NCI-H2227 (cell line): Measurements from ENCODE around the gene SYNE1.

Experiments
- DNase-seq: peaks from one replicate; lab custom pipeline; 2025; ENCODE audit not compliant: unreplicated experiment; lab: John Stamatoyannopoulos, UW

SYNE1 gene

DNA sequence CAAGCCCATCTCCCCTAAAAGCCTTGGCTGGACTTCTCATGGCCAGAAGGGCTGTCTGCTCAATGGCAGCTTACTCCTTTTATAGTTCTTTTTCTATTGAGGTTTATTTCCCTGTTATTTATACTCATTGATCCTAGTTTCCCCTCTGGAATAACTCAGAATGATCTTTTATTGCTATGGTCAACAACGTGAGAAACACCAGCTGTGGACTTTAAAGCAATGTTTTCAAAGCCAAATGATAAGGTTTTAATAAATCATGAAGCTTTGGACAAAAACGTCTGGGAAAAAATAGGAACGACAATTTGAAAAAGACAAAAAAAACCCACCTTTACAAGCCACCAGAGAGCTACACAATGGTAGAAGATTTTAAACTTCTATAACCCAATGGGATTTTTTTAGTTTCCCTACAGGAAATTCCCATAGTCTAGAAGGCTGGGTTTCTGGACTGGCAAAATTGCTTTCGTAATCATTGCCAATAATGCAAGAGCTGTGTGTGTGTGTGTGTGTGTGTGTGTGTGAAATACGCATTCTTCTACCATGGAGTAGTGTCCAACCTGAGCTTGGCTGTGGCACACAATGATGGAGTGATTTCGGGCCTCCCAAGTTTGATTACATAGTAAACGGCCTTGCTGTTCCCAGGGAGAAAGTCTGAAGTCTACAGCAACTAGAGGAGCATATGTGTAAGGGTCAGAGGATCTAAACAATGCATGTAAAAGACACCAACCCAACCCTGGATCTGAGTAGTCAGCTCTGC lies 396.0 kb downstream of the SYNE1 start:
- DNase-seq: no peak

DNA sequence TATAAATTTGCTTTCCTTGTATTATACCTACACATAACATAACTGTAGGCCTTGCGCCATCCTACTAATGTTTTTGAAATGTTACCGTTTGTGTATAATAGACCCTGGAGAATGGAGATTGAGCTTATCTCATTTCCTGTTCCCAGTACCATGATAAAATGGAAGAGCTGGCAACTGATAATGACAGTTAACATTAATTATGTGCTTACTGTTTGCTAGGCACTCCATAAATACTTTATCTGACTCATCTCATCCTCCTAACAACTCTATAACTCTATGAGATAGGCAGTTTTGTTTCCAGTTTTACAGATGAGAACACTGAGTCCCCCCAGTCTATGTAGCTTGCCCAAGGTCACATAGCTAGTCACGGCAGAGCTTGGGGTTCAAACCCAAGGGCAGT lies 396.7 kb downstream of the SYNE1 start:
- no peak for DNase-seq

DNA sequence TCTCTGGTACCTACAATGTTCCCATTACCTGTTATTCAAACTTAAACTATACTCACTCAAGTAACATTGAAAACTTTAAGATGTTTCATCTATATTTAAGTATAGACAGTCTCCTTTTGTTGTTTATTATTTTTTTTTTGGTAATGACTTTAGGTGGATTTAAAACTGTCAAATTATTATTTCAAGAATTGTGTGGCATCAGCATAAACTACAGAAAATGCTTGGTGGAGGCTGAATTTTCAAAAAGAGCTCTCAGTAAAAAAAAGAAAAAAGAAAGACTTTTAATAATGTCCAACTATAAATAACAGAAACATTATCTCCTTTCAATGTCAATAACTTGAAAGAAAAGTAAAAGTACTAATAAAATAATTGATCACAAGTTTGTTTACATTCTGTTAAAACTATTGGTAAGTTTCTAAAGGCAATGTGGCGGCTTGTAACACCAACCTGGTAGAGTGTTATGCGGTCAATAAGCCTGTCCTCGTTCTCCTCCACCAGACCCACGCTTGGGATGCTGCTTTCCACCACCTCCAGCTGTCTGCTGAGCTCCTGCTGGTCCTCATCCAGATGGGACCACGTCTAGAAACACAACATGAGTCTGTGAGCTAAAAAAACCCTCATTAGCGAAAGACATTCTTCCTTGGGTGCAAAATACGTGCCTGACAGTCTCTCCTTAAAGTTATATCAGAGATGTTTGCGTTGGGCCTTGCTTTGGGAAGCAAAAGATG lies 400.6 kb downstream of the SYNE1 start:
- DNase-seq: no peak

DNA sequence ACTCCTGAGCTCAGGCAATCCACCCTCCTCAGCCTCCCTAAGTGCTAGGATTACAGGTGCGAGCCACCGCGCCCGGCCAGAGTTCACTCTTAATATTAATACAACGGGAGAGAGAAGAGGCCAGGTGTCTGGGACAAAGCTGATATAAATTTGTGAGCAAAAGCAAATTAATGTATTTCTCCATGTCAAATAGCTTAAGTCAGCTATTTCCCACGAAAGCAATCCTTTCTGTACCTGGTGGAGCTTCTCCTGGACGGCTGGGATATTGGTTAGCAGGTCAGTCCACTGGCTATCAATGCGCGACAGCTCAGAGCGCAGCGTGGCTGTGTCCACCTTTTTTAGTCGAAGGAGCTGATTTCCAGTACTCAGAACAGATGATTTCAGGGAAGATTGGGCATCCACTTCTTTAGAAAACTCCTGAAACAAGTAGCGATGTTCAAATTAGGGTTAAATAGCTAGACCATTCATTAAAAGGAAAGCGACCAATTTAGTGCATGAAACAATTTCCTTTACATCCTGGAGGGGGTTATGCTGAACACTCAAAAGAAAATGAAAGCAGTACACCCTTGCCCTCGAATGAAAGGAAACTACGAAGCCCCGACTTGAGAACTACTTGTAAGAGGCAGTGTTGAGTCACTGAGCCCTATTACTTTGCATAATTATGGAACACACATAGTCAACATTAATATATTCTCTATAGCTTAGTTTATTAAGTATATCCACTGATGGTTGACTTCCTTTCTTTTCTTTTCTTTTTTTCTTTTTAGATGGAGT lies 403.4 kb downstream of the SYNE1 start:
- DNase-seq: no peak

DNA sequence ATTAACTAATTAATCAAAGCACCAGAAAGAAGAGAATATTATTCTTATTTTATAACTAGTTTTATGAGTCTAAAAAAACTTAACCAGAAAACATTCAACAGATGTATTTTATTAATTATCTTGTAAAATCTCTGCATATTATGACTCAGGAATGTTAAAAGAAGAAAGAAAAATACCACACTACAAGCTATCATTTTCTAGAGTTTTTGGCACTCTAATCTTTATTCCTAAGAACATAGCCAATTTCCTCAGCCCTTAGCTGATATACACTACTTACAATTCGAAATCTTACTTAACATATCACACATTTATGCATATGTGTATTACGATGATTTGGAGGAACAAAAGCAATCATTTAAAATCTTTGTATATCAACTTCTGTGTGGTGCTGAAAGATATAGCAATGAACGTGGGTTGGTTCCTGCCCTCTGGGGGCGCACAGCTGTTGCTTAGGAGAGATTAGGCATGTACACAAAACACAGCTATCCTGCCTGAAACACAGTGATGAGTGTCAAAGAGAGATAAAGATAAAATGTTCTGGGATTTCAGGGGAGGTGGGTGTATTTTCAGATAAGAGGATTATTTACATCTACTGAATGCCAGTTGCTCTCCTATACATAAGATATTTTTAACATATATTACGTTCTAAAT lies 404.5 kb downstream of the SYNE1 start:
- no peak for DNase-seq

DNA sequence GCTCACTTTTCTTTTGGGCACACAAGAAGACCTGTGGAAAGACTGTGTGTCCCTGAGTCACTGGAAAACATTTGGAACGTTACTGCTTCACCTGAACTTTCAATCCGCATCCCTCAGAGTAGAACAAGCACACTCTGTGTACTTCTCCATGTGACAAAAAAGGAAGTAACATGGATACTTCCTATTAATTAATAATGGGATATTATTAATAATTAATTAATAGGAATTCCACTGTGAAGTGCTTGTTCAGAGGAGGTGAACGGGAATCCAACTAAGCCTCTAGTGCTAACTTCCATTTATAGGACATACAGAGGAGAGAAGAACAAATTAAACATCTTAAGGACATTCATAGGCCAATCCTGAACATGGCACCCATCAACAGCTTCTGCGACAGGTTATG lies 407.8 kb downstream of the SYNE1 start:
- DNase-seq: no peak

DNA sequence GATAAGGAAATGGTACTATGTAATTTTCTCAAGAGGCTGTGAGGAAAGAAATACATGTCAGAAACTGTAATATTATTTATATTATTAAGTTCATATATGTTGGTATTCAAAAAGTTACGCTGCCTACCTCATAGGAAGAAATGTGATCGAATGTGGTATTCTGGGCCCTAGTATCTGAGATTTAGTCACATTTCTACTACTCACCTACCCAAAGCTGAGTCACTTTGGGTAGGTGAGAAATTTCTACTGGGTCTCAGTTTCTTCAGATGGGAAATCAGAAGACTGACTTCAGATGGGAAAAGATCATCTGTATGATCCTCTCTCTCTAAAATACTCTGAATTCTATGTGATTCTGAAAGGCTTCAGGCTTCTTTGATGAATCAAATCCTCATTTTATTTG lies 411.0 kb downstream of the SYNE1 start:
- DNase-seq: no peak

DNA sequence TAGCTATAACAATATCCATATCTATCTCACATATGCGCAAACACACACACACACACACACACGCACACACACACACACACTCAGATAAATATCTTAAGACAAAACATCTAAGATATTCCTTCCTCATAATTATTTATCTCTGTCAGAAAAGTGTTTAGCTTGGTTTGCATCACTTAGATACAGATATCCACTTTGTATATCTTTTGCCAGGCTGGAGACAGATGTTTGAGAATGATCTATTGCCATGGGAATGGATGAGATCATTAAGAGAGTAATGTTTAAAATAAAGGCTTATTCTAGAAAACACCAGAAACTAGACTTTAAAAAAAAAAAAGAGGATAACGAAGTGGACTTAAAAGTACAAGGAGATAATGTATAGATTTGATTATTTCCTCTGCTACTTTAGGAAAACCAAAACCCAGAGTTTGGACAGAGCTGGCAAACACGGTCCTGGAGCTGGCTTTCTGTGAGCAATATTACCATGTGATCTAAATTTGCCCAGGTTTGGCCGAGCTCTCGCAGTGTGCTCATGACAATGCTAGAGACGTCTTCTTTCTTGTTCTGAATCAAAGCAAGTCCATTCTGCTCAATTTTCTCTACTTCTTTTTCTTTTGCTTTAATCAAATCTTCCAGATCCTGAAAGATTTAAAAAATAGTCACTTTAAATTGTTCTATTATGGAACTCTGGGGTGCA lies 411.8 kb downstream of the SYNE1 start:
- no peak for DNase-seq

DNA sequence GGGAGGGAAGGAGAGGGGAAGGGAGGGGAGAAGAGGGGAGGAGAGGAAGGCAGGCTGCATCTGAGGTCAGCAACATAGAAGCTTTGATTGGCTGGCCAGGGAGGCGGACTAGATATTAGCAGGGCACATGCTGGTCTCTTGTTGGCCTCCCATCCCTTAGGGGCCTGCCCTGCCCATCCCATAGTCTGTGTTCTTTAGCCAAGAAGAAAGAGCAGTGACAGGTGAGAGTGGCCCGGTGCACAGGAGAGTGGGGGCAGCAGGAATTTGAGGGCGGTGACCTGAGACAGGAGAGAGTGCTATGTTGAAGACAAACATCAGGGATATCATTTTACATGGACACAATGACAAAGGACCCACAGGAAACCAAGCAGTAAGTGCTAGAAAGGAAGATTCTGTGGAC lies 413.5 kb downstream of the SYNE1 start:
- DNase-seq: no peak

DNA sequence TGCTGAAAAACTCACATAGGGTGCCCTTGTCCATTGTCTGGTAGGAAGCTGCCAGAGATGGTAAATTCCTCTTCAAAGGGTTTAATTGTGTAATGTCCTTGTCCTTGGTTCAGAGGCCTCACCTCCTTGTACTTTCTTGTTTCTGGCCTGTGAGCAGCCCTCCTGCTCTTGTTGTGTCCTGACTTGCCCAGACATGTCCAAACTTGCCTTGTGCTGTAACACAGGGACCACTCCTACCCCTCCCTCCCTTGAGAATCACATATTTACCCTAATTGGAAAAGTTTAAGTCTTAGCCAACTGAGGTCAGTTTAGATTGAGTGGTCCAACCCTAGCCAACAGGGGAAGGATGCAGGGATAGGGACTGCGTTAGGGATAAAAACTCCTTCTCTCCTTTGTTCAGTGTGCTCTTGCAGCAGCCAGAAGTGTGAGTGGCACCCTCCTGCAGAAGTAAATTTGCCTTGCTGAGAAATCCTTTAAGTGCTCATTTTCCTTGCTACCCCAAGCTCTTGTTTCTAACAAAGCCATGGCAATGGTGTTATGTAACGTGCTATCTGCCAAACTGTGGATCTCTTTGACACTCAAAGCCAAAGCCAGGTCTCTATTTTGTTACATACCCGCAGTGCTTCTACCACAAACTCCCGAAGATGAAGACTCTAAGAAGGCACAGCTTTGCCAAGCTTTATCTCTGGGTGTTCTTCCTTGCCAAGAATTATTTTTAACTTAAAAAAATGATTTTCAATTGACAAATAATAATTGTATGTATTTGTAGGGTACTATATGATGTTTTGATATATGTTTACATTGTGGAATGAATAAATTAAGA lies 415.1 kb downstream of the SYNE1 start:
- no peak for DNase-seq

DNA sequence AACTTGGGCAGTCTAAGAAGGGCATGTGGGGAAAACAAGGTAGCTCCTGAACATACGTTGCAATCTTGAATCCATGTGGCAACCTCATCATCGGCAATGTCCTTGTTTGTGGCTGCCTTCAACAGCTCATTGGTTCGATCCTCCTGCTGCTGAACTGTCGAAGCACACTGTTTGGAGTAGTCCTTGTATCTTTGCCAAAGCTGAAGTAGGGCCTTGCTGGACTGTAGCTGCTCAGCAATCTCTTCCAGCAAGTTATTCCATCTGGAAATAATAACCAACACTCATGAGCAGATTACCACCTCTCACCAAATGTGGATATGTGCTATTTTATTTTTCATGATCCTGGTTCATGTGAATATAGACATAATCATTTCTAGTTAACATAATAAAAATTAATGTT lies 416.4 kb downstream of the SYNE1 start:
- no peak for DNase-seq

DNA sequence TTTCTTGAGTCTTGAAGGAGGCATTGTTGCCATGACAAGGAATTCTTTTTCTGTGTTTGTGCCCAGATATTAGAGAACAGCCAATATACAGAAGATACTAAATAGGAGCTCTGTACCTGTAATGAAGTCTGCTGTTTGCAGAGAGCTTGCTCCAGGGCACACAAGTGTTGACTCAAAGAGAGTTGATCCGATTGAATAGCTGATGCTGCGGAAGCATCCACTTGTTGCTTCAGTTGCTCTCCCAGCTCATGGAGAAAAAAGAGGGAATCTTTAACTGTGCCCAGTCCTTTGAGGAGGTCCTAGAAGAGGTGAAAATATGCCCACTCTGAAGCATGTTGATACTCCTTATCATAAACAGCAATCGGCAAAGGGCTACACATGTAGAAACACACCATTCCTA lies 418.3 kb downstream of the SYNE1 start:
- DNase-seq: no peak

DNA sequence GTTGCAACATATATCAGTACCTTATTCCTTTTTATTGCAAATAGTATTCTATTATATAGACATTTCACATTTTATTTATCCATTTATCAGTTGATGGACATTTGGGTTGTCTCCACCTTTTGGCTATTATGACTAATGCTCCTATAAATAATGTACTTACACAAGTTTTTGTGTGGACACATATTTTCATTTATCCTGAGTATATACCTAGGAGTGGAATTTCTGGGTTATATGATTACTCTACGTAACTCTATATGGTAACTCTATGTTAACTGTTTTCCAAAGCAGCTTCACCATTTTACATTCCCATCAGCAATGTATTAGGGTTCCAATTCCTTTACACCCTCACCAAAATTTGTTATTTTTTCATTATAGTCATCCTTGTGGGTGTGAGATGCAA lies 424.7 kb downstream of the SYNE1 start:
- DNase-seq: no peak

DNA sequence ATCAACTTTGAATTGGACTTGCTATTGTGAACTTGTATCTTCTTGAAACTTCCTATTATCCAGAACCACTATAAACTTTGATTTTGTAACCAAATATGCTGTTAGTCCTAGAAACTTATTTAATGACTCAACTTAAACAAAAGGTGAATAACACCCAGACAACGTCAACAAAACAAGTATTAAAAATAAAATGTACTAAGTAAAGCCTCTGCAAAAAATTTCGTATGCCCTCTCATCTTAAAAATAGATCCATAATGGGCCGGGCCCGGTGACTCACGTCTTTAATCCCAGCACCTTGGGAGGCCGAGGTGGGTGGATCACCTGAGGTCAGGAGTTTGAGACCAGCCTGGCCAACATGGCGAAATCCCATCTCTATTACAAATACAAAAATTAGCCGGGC lies 428.0 kb downstream of the SYNE1 start:
- DNase-seq: no peak

DNA sequence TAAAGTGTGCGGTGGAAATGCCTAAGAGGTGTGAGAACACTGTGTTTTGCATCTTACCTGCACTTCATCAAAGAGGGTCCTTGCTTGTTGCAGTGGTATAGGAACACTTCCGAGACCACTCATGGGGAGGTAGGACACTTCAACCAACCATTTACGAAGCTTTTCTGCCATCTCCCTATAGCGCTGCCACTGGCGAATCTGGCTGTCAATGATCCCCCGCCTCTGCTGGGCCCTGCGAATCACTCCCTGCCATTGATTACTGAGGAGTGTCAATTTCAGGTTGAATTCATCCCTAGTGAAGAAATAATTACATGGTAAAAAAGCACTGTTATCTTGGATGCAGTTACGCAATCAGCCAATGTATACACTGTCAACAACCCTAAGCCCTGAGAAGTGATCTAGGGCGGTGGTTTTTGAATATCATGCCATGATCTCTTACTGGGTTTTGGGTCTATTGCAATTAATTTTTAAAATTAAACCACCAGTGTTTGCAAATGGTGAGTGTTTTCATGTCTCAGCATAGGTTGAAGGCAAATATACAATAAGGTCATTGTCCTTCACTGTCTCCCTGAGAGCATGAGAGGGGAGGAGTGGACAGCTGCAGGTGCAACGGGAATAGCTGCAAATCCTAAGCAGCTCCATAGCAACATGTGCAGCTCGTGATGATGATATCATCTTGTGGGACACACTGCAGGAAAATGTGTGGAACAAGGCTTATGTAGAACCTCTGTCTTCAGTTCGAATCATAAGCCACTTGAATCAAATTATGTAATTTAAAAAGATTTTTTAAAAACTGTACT lies 429.0 kb downstream of the SYNE1 start:
- no peak for DNase-seq

DNA sequence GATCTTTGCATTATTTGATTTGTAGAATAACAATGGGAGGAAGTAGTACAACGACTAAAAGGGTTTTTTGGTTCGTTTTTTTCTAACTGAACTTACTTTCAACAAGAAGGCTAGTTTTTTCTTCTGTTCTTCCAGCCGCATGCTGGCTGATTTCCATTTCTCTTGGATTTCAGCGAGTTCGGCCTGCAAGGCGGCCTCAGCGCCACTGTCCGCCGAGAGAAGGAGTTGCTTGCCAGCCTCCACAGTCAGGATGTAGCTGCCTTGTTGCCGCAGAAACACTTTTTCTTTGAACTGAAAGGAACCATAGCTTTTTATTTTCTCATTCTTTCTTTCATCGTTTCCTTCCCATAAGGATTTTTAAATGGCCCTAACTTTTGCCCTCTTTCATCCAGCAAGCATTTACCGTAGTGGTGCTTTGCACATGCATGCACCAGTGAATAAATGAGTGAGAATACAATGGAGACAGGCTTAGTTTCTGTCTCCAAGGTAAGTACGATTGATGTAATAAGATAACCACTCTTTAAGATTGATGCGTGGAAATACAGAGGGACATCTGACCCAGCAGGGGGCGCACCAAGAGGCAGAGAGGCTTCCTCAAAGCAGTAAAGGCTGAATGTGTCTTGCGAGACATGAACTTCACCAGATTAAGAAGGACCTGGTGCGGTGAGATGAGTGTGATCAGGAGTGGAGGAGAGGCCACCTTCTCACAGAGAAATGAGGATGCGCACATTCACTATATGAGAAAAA lies 430.9 kb downstream of the SYNE1 start:
- no peak for DNase-seq

DNA sequence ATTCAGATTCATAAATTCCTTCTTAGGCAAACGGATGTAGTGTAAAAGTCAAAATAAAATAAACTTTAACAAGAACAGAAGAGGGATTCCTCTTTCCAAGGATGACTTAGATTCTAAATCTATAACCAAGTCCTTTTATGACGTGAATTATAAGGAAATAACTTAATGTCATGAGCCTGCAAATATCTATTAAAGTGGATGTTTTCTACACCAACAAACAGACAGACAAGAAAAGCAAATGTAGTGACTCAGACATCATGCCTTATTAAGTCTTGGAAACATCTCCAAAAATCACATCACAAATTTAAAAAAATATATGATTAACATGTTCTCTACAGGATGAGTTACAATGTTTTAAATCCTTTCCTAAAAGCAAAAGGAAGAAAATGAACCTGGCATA lies 432.6 kb downstream of the SYNE1 start:
- no peak for DNase-seq

DNA sequence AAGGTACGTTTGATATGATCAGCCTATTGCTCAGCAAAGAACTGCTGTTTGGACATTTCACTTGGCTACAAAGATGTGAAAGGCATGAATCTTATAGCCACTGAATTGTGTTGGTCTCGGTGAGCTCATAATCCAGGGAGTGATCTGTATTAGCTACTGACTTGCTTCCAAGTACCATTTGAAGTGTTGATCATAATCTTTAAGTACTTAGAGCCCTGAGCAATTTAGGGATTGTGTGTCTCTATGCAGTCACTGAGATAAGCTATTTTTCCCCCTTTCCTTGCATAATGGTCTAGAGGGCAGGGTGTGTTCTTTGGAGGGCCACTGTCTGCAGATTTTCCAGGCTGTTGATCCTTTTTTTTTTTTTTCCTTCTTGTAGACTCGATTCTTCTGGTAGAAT lies 436.0 kb downstream of the SYNE1 start:
- no peak for DNase-seq

DNA sequence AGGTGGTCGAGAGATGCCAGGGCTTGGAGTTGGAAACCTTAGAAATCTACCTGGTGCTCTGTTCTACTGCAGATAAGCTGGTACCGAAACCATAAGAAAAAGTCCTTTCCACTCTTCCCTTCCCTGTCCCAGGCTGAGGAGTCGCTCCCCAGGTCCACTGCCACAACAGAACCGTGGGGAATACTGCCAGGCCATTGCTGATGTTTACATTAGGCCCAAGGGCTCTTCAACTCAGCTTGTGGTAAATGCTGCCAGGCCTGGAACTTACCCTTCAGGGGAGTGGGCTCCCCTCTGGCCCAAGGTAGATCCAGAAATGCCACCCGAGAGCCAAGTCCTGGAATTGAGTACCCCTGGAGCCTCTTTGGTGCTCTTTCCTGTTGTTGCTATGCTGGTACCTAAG lies 441.3 kb downstream of the SYNE1 start:
- DNase-seq: no peak
